GM12872 (cell line): ENCODE measurements around the gene ALKBH8.

ENCODE experiments used
- CTCF ChIP-seq: IDR thresholded peaks from 3 replicates; pipeline ENCODE4 v1.5.1; 2011; ENCODE audit warnings: low read depth, mild to moderate bottlenecking, low read length, moderate library complexity; ENCODE audit not compliant: insufficient read depth

The ALKBH8 gene

DNA sequence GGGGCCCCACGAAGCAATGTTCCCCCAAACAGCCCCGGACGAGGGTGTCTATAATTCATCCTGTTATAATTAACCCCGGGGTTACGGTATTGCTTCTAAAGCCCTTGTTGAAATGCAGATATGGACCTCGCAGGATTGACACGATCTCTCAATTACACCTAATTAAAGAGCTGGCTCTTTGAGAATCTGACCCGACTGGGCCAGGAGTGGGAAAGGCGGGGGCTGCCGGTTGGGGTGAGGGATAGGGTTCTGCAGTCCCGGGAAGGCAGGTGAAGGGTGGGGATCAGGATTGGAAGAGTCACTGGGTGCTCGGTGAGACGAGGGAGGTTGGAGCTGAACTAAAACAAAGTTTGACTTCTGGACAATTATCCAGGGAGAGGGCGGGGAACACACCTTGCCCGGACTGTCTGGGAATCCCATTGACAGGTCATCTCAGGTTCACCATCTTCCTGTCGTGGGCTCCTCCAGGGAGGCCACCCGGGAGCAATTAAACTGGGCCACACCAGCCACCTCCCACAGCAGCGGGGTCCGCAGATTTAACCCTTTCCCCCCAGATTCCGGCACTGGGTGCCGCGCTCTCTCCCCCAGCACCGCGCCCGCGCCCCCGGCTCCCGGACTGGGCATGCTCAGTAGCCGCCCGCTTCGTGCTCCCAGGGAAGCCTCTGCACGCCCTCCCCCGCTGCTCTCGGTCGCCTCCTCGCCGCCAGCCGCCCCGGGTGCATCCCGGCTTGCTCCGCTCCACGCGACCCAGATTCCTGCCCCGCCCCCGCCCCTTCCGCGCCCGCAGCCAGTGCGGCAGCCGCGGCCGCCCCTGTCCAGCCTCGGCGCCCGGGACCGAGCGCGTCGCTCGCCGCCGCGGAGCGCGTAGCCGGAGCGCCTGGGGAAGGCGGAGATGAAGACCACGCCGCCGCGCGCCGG, 25.2 kb upstream of the ALKBH8 start, which contains the start of gene ELMOD1:
Gene ELMOD1, plus strand, starts transcription at position 688 of the 918 bp plus-strand sequence. CDS start 27,043 bp downstream, outside the sequence.
- TF ChIP-seq CTCF: no peak

DNA sequence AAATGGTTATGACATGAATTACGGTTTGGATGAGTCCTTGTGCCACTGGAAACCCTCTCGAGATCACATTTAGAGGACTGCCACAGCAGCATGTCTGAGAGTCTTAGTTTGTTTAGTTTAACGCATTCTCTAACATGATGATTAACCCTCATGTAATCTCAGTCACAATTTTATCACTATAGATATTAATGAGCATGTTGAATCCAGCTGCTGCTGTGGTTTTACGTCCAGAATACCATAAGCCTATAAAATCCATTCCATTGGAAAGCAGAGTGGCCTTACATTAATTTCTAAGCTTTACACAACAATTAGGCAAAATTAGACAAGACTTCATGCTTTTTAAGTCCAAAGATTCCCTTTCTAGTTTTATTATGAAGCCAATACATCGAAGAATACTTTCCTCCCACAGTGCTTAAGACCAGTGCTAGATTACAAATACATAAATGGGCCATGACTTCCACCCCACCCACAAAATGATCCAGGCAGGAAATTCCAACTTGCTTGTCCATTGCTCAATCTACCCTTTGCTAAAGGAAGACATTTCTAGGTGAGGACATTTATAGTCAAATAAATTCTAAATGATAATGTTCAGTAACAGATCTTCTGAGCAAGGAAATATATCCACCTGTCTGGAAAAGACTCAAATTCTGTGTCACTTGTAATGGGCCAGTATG, 21.9 kb upstream of the ALKBH8 start:
- TF ChIP-seq CTCF: no peak

- no peak for TF ChIP-seq CTCF
Measured at GRCh38 chr11:107583629-107584195, 18.2 kb upstream of the ALKBH8 start.

GRCh38 chr11:107581147-107581546, 15.6 kb upstream of the ALKBH8 start:
- no peak for TF ChIP-seq CTCF

DNA sequence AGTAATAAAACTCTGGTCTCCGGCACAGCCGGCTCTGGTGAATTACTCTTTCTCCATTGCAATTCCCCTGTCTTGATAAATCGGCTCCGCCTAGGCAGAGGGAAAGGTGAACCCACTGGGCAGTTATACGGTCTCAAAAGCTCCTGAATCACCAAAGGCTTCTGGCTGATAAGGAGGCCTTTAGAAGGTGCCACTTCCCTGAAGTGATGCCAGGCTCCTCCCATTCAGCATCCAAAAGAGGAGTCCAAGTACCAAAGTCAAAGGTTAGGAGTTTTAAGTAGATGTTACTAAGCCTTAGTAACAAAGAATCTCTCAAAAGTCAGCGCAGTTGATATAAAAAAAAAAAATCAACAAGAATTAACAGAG, 11.8 kb upstream of the ALKBH8 start:
- no peak for TF ChIP-seq CTCF

GRCh38 chr11:107576497-107577345, 11.2 kb upstream of the ALKBH8 start:
- peak; percentile 70 for TF ChIP-seq CTCF

DNA sequence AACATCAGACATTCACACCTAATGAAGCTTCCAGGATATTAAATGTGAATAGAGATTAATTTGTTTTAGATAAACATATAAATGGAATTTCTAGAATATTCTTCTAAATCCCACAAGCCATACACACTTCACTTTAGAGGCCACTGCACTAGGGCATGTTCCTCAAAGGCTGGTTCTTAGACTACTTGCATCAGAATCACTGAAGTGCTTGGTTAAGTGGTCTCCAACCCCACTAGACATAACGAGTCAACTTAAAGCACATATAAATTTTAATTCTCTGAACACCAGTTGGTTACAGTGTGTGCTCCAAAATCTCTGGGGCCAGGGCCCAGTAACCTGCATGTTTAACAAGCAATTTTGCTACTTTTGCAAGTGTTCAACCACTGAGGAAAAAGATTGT, 7.9 kb upstream of the ALKBH8 start:
- no peak for TF ChIP-seq CTCF
